ENCODE results near the gene PNPLA8.
A peak's percentile ranks its signal among the peaks of the same experiment; 100 is the strongest.

The PNPLA8 gene

DNA sequence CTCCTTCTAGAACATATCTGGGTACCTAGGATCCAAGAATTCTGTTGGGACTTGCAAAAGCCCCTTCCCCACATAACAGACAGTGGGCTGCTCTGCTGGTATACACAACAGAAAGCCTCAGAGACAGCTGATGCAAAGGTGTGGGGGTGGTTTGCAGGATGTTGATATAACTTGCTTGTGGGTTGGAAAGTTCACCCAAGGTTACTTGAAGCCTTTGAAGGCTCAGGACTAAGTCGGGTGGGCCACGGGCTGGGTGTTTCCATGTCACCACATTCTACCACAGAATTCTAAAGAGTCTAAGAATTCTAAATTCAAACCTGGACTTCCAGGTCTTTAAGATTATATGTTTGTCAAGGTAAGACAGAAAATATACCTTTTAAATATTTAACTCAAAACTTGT lies 62.3 kb downstream of the PNPLA8 start:
- 0 out of 2 replicates have a peak overlapping the region, but pooled peaks have one; percentile 50 for H2AFZ ChIP-seq (ENCODE audit: low read length)
- H3F3A ChIP-seq (ENCODE audit: low read depth), result no peaks in the 10 kb centered on the region
- no peaks in the 10 kb centered on the region for H3K9me2 ChIP-seq (replicated peaks; ENCODE audit: low read depth, low read length)
- TF ChIP-seq, protein P1, sequence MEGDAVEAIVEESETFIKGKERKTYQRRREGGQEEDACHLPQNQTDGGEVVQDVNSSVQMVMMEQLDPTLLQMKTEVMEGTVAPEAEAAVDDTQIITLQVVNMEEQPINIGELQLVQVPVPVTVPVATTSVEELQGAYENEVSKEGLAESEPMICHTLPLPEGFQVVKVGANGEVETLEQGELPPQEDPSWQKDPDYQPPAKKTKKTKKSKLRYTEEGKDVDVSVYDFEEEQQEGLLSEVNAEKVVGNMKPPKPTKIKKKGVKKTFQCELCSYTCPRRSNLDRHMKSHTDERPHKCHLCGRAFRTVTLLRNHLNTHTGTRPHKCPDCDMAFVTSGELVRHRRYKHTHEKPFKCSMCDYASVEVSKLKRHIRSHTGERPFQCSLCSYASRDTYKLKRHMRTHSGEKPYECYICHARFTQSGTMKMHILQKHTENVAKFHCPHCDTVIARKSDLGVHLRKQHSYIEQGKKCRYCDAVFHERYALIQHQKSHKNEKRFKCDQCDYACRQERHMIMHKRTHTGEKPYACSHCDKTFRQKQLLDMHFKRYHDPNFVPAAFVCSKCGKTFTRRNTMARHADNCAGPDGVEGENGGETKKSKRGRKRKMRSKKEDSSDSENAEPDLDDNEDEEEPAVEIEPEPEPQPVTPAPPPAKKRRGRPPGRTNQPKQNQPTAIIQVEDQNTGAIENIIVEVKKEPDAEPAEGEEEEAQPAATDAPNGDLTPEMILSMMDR (conservative IDR thresholded peaks at IDR 0.05; ENCODE audit: low read length), result no peak
- no peak for TF ChIP-seq EZH2phosphoT487 (IDR thresholded peaks at IDR 0.05; ENCODE audit: borderline replicate concordance)
- no peaks in the 10 kb centered on the region for H3K9me3 ChIP-seq (ENCODE audit: insufficient read depth, low read depth, low read length)
- H3K4me3 ChIP-seq (ENCODE audit: low read length, poor library complexity, severe bottlenecking), result peak overlapping the region; percentile 45
- no peaks in the 10 kb centered on the region for H3K36me3 ChIP-seq (ENCODE audit: insufficient read depth, low read length)
- H3K4me1 ChIP-seq (ENCODE audit: insufficient read depth, low read length, poor library complexity, severe bottlenecking), result peaks cover 17% of the 10 kb centered on the region
- H3K79me2 ChIP-seq (ENCODE audit: insufficient read depth, low read length), result no peaks in the 10 kb centered on the region
- no peak overlapping the region for H3K9ac ChIP-seq (ENCODE audit: low read depth, low read length, poor library complexity, severe bottlenecking)
- peak overlapping the region; percentile 66 for H3K4me2 ChIP-seq (ENCODE audit: low read depth, low read length, poor library complexity, severe bottlenecking)
- H3K27me3 ChIP-seq (ENCODE audit: insufficient read depth, low read length, poor library complexity, severe bottlenecking), result no peaks in the 10 kb centered on the region
- no peaks in the 10 kb centered on the region for H4K20me1 ChIP-seq (ENCODE audit: insufficient read depth, low read length, poor library complexity, severe bottlenecking)

DNA sequence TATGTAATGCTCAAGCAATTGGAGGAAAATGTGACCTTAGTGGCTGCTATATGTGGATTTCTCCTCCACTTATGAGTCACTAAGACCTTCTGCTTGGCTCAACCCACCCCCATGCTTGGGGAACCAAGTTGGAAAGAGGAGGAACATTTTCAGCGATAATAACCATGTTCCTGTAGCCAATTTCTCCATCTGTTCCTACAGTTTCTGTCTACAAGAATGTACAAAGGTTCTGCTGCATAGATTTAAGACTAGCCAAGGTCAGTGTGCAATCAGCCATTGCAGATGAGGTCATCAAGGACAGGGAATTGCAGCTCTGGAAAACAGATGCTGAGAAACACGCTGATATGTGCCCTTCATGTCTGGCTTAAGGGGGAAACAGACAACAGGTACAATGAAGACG lies 64.1 kb downstream of the PNPLA8 start:
- H4K20me1 ChIP-seq (ENCODE audit: insufficient read depth, low read length, poor library complexity, severe bottlenecking), result no peaks in the 10 kb centered on the region
- no peaks in the 10 kb centered on the region for H3K36me3 ChIP-seq (ENCODE audit: insufficient read depth, low read length)
- TF ChIP-seq, protein P1 (conservative IDR thresholded peaks at IDR 0.05; ENCODE audit: low read length), result no peak
- TF ChIP-seq EZH2phosphoT487 (IDR thresholded peaks at IDR 0.05; ENCODE audit: borderline replicate concordance), result no peak

DNA sequence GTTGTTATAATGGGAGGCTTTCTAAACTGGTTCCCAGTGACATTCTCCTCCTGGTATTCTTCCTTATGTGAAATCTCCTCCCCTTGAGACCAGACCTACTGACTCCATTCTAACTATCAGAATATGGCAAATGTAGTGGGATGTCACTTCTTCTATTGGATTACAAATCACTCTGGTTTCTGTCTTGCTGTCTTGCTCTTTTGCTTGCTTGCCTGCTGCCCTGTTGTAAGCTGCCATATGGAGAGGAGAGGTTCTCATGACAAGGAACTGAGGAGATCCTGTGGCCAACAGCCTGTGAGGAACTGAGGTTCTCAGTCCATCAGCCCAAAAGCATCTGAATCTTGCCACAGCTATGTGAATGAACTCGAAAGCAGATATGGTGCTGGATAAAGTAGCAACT lies 65.0 kb downstream of the PNPLA8 start:
- no peaks in the 10 kb centered on the region for H3K9me2 ChIP-seq (replicated peaks; ENCODE audit: low read depth, low read length)
- peaks cover 17% of the 10 kb centered on the region for H3K4me1 ChIP-seq (ENCODE audit: insufficient read depth, low read length, poor library complexity, severe bottlenecking)
- no peaks in the 10 kb centered on the region for H3K79me2 ChIP-seq (ENCODE audit: insufficient read depth, low read length)
- TF ChIP-seq, protein P1 (conservative IDR thresholded peaks at IDR 0.05; ENCODE audit: low read length), result no peak
- TF ChIP-seq EZH2phosphoT487 (IDR thresholded peaks at IDR 0.05; ENCODE audit: borderline replicate concordance), result no peak
- H2AFZ ChIP-seq (ENCODE audit: low read length), result no peak overlapping the region
- no peaks in the 10 kb centered on the region for H3K9me3 ChIP-seq (ENCODE audit: insufficient read depth, low read depth, low read length)
- H3F3A ChIP-seq (ENCODE audit: low read depth), result no peaks in the 10 kb centered on the region
- no peak overlapping the region for H3K4me2 ChIP-seq (ENCODE audit: low read depth, low read length, poor library complexity, severe bottlenecking)
- H3K36me3 ChIP-seq (ENCODE audit: insufficient read depth, low read length), result no peaks in the 10 kb centered on the region
- no peaks in the 10 kb centered on the region for H4K20me1 ChIP-seq (ENCODE audit: insufficient read depth, low read length, poor library complexity, severe bottlenecking)
- H3K9ac ChIP-seq (ENCODE audit: low read depth, low read length, poor library complexity, severe bottlenecking), result no peak overlapping the region
- no peak overlapping the region for H3K4me3 ChIP-seq (ENCODE audit: low read length, poor library complexity, severe bottlenecking)
- no peaks in the 10 kb centered on the region for H3K27me3 ChIP-seq (ENCODE audit: insufficient read depth, low read length, poor library complexity, severe bottlenecking)

More for the DNA sequence above, 64.1 kb downstream of the PNPLA8 start:
- H3K9me2 ChIP-seq (replicated peaks; ENCODE audit: low read depth, low read length), result no peaks in the 10 kb centered on the region
- no peaks in the 10 kb centered on the region for H3K79me2 ChIP-seq (ENCODE audit: insufficient read depth, low read length)
- H3K27me3 ChIP-seq (ENCODE audit: insufficient read depth, low read length, poor library complexity, severe bottlenecking), result no peaks in the 10 kb centered on the region
- no peaks in the 10 kb centered on the region for H3F3A ChIP-seq (ENCODE audit: low read depth)
- no peaks in the 10 kb centered on the region for H3K9me3 ChIP-seq (ENCODE audit: insufficient read depth, low read depth, low read length)
- no peak overlapping the region for H3K4me2 ChIP-seq (ENCODE audit: low read depth, low read length, poor library complexity, severe bottlenecking)
- H3K4me1 ChIP-seq (ENCODE audit: insufficient read depth, low read length, poor library complexity, severe bottlenecking), result peaks cover 17% of the 10 kb centered on the region
- H3K4me3 ChIP-seq (ENCODE audit: low read length, poor library complexity, severe bottlenecking), result no peak overlapping the region
- no peak overlapping the region for H3K9ac ChIP-seq (ENCODE audit: low read depth, low read length, poor library complexity, severe bottlenecking)
- no peak overlapping the region for H2AFZ ChIP-seq (ENCODE audit: low read length)

Data from Loucy (cell line).